ENCODE measurements around the gene RPL37A.

RPL37A gene

DNA sequence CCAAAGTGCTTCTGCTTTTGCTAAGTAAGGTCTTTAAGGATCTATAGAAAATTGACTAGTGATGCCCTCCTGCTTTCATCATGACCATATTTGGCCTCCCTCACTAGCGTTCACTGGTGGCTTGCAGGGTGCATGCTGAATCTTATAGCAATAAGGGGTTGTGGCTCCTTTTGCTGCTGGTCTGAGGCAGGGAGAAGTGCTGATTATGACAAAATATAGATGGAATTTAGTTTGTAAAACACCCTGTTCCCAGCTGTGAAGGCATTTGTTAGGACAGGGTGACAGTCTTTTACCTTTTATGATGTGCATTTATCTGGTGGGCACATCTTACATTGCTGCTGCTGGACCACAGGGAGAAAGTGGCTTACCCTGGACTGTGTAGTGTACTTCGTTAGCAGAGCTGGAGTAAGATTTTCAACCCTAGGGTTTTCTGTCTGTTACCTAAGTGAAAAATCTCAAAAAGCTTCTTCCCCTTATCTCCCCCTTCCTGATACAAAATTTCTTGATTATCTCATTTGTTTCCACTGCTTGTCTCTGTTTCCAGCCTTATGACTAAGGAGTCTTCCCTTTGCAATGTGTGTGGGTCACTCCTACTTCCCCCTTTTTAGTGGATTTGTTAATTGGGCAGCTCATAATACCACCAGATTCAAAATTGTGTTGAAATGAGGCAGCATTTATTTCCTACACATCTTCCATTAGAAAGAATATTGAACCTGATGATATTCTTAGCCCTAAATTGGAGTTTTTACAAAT is 21.2 kb upstream of the RPL37A start:
- TF ChIP-seq FOXM1 (IDR thresholded peaks at IDR 0.05; ENCODE audit: borderline replicate concordance, low read depth) (no peak), TAF1 (IDR thresholded peaks at IDR 0.05; ENCODE audit: low read depth) (no peak), CEBPB (IDR thresholded peaks at IDR 0.05) (no peak), RAD21 (IDR thresholded peaks at IDR 0.05; ENCODE audit: low read depth) (no peak), TEAD4 (IDR thresholded peaks at IDR 0.05) (no peak), ZBTB7A (IDR thresholded peaks at IDR 0.05; ENCODE audit: low read depth) (no peak), TCF12 (IDR thresholded peaks at IDR 0.05; ENCODE audit: low read depth) (no peak), CREB1 (IDR thresholded peaks at IDR 0.05; ENCODE audit: low read depth) (no peak), EP300 (IDR thresholded peaks at IDR 0.05; ENCODE audit: borderline replicate concordance) (no peak), NFIC (IDR thresholded peaks at IDR 0.05) (no peak), EGR1 (IDR thresholded peaks at IDR 0.05) (no peak)
- TF ChIP-seq, protein P1, sequence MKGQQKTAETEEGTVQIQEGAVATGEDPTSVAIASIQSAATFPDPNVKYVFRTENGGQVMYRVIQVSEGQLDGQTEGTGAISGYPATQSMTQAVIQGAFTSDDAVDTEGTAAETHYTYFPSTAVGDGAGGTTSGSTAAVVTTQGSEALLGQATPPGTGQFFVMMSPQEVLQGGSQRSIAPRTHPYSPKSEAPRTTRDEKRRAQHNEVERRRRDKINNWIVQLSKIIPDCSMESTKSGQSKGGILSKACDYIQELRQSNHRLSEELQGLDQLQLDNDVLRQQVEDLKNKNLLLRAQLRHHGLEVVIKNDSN (IDR thresholded peaks at IDR 0.05) = no peak
- TF ChIP-seq, protein P2, sequence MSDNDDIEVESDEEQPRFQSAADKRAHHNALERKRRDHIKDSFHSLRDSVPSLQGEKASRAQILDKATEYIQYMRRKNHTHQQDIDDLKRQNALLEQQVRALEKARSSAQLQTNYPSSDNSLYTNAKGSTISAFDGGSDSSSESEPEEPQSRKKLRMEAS (IDR thresholded peaks at IDR 0.05) = no peak

DNA sequence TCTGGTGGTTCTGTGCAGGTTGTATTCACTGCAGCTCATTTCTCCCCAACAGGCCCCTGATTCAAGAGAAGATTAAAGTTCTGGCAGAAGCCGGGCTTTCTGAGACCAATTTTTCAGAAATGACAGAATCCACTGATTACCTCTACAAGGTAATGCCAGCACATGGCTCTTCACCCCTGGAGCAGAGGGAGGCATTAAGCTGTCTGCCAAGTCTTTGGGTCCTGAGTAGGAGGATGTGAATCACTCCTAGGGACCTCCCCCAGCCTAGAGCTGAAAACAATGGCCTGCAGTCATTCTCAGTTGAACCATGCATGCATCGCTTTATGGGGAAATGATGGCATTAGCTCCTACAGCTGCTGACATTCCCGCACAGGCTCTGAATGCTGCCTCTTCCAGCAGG is 20.5 kb upstream of the RPL37A start:
- TF ChIP-seq RAD21 (IDR thresholded peaks at IDR 0.05; ENCODE audit: low read depth) = no peak
- TF ChIP-seq, protein P2 (IDR thresholded peaks at IDR 0.05) = 0 out of 2 replicates have a peak, but pooled peaks have one; percentile 15
- TF ChIP-seq YY1 (IDR thresholded peaks at IDR 0.05; ENCODE audit: low read depth) = no peak
- TF ChIP-seq, protein P1 (IDR thresholded peaks at IDR 0.05) = no peak
- TF ChIP-seq CREB1 (IDR thresholded peaks at IDR 0.05; ENCODE audit: low read depth) = no peak
- no peak for TF ChIP-seq TEAD4 (IDR thresholded peaks at IDR 0.05)
- no peak for TF ChIP-seq TCF12 (IDR thresholded peaks at IDR 0.05; ENCODE audit: low read depth)
- TF ChIP-seq FOXM1 (IDR thresholded peaks at IDR 0.05; ENCODE audit: borderline replicate concordance, low read depth) = no peak
- TF ChIP-seq, protein P3, sequence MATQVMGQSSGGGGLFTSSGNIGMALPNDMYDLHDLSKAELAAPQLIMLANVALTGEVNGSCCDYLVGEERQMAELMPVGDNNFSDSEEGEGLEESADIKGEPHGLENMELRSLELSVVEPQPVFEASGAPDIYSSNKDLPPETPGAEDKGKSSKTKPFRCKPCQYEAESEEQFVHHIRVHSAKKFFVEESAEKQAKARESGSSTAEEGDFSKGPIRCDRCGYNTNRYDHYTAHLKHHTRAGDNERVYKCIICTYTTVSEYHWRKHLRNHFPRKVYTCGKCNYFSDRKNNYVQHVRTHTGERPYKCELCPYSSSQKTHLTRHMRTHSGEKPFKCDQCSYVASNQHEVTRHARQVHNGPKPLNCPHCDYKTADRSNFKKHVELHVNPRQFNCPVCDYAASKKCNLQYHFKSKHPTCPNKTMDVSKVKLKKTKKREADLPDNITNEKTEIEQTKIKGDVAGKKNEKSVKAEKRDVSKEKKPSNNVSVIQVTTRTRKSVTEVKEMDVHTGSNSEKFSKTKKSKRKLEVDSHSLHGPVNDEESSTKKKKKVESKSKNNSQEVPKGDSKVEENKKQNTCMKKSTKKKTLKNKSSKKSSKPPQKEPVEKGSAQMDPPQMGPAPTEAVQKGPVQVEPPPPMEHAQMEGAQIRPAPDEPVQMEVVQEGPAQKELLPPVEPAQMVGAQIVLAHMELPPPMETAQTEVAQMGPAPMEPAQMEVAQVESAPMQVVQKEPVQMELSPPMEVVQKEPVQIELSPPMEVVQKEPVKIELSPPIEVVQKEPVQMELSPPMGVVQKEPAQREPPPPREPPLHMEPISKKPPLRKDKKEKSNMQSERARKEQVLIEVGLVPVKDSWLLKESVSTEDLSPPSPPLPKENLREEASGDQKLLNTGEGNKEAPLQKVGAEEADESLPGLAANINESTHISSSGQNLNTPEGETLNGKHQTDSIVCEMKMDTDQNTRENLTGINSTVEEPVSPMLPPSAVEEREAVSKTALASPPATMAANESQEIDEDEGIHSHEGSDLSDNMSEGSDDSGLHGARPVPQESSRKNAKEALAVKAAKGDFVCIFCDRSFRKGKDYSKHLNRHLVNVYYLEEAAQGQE (IDR thresholded peaks at IDR 0.05; ENCODE audit: low read depth) = no peak
- TF ChIP-seq NFIC (IDR thresholded peaks at IDR 0.05) = 0 out of 2 replicates have a peak, but pooled peaks have one; percentile 20
- no peak for TF ChIP-seq EP300 (IDR thresholded peaks at IDR 0.05; ENCODE audit: borderline replicate concordance)
- no peak for TF ChIP-seq CEBPB (IDR thresholded peaks at IDR 0.05)
- no peak for TF ChIP-seq EGR1 (IDR thresholded peaks at IDR 0.05)
- TF ChIP-seq TAF1 (IDR thresholded peaks at IDR 0.05; ENCODE audit: low read depth) = no peak
- no peak for TF ChIP-seq ZBTB7A (IDR thresholded peaks at IDR 0.05; ENCODE audit: low read depth)

DNA sequence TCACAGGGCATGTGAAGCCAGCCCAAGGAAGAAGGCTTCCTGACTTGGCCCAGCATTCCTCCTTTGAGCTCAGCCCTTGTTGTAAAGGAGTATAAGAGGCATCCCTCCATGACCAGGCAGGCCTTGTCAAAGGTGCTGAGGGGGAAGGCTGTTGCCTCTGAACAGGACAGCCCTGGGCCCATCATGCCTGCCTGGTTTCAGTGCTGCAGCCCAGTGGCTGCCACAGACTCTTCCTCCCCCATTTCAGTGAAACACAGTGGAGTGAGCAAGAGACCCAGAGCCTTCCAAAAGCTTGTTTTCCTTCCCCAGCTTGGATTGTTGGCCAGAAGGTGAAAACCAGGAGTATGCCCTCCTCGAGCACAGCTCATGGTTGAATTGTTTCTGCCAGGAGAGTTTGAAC is 19.9 kb upstream of the RPL37A start:
- TF ChIP-seq TEAD4 (IDR thresholded peaks at IDR 0.05) = no peak
- TF ChIP-seq, protein P1 (IDR thresholded peaks at IDR 0.05) = no peak
- no peak for TF ChIP-seq CREB1 (IDR thresholded peaks at IDR 0.05; ENCODE audit: low read depth)
- no peak for TF ChIP-seq ZBTB7A (IDR thresholded peaks at IDR 0.05; ENCODE audit: low read depth)
- TF ChIP-seq FOXM1 (IDR thresholded peaks at IDR 0.05; ENCODE audit: borderline replicate concordance, low read depth) = no peak
- TF ChIP-seq CEBPB (IDR thresholded peaks at IDR 0.05) = no peak
- TF ChIP-seq EP300 (IDR thresholded peaks at IDR 0.05; ENCODE audit: borderline replicate concordance) = no peak
- no peak for TF ChIP-seq EGR1 (IDR thresholded peaks at IDR 0.05)
- TF ChIP-seq TAF1 (IDR thresholded peaks at IDR 0.05; ENCODE audit: low read depth) = no peak

DNA sequence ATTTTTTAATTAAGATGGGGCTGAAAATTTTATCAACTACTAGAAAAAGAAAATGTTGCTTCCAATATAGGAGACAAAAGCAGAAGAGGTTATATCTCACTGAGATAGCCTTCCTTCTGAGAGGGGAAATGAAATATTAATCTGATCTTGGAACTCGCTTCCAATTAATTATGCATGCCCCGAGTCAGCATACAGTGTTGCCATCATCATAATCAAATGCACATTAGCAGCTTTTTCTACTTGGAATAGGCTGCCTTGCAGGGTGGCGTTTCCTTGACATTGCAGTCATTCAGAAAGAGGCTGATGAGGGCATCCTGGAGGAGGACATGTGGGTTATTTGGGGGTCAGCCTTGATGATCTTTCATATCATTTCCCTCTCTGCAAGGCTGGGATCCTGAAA is 18.4 kb upstream of the RPL37A start:
- TF ChIP-seq CEBPB (IDR thresholded peaks at IDR 0.05) (no peak), RAD21 (IDR thresholded peaks at IDR 0.05; ENCODE audit: low read depth) (no peak), ZBTB7A (IDR thresholded peaks at IDR 0.05; ENCODE audit: low read depth) (no peak), TCF12 (IDR thresholded peaks at IDR 0.05; ENCODE audit: low read depth) (no peak), EP300 (IDR thresholded peaks at IDR 0.05; ENCODE audit: borderline replicate concordance) (no peak), TAF1 (IDR thresholded peaks at IDR 0.05; ENCODE audit: low read depth) (no peak), NFIC (IDR thresholded peaks at IDR 0.05) (no peak), YY1 (IDR thresholded peaks at IDR 0.05; ENCODE audit: low read depth) (no peak)
- TF ChIP-seq, protein P2 (IDR thresholded peaks at IDR 0.05) = no peak

DNA sequence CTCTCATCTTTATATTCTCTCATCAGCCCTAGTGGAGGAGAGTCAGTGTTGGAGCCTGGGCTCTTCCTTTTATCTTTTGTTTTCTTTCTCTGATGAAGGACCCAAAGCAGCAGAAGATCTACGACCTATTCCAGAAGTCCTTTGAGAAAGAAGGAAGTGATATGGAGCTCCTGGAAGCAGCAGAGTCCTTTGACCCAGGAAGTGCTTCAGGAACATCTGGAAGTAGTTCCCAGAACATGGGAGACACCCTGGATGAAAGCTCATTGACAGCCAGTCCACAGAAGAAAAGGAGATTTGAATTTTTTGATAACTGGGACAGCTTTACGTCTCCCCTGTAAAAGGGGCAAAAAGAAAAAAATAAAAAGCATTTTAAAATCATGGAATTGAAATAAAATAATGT is 16.0 kb upstream of the RPL37A start:
- TF ChIP-seq TCF12 (IDR thresholded peaks at IDR 0.05; ENCODE audit: low read depth) (no peak), NFIC (IDR thresholded peaks at IDR 0.05) (no peak), CEBPB (IDR thresholded peaks at IDR 0.05) (no peak), FOXM1 (IDR thresholded peaks at IDR 0.05; ENCODE audit: borderline replicate concordance, low read depth) (no peak), RAD21 (IDR thresholded peaks at IDR 0.05; ENCODE audit: low read depth) (no peak), TAF1 (IDR thresholded peaks at IDR 0.05; ENCODE audit: low read depth) (no peak)
- TF ChIP-seq, protein P3 (IDR thresholded peaks at IDR 0.05; ENCODE audit: low read depth) = no peak

Data from Ishikawa (cell line).